GM18511 (cell line): ENCODE measurements around the gene PTPRT.

ENCODE experiments used
- ATAC-seq: cut with Tn5 transposase; IDR thresholded peaks from one replicate; pipeline ENCODE4 v1.9.1; 2021; ENCODE audit warnings: mild to moderate bottlenecking, moderate library complexity; ENCODE audit not compliant: unreplicated experiment

The PTPRT gene

DNA sequence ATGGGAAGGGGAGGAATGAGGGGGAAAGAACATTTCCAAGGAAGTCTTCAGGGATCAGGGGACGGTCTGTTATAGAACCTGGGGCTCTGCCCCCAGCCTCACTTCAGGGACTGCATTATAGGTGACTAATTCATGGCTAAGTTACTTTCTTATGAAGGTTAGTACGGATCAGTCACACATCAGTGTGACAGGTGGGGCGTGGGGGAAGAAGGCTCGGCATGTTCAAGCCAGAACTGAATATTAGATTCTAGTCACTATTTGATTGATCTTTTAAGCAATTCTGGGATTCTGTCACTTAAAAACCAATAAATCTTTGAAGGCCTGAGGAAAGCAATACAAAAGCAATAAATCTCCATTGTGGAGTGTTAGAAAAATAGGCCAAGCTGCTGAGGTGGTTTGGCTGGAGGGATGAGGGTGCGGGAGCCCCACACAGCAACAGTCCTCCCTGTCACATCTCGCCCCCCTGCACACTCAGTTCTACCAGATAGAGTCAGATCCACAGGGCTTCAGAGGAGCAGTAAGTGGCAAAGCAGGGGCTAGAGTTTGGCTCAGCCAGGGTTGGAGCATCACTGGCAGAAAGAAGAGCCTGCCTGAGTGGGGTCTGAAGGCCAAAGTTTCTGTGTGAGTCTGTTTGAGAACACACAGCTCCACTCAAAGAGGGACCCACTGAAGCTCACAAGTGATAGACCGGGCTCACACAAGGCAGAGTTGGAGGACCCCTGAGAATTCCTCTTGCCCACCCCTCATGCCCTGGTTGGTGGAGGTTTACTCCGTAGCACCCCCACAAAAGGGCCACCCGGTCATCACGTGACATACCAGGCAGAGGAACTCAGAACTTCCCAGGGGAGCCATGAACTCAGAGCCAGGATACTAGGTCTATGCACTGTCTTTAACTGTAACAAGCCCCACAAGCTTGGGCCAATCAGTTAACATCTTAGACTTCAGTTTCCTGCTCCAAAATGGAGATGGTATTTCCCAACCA is 843.2 kb downstream of the PTPRT start:
- ATAC-seq = no peak

- ATAC-seq = no peak
These were observed 848.1 kb downstream of the PTPRT start for GRCh38 chr20:42341654-42342053.

DNA sequence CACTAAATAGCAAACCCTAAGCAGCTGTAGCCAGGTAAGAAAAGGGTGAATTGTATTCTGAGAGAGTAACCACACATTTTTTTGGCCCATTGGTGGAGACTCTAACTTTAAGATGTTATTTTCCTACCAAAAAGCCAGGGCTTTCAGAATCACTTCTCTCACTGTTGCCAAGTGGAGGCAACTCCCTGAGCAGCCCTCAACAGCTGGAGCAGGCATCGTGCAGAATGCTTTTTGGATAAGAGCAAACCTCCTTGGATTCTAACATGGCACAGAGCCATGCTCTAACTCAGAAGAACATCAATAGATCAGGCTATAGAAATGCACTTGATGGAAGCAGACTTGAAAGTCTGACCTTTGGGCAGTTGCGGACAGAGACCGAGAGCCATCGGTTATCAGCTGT is 849.3 kb downstream of the PTPRT start:
- ATAC-seq = no peak

DNA sequence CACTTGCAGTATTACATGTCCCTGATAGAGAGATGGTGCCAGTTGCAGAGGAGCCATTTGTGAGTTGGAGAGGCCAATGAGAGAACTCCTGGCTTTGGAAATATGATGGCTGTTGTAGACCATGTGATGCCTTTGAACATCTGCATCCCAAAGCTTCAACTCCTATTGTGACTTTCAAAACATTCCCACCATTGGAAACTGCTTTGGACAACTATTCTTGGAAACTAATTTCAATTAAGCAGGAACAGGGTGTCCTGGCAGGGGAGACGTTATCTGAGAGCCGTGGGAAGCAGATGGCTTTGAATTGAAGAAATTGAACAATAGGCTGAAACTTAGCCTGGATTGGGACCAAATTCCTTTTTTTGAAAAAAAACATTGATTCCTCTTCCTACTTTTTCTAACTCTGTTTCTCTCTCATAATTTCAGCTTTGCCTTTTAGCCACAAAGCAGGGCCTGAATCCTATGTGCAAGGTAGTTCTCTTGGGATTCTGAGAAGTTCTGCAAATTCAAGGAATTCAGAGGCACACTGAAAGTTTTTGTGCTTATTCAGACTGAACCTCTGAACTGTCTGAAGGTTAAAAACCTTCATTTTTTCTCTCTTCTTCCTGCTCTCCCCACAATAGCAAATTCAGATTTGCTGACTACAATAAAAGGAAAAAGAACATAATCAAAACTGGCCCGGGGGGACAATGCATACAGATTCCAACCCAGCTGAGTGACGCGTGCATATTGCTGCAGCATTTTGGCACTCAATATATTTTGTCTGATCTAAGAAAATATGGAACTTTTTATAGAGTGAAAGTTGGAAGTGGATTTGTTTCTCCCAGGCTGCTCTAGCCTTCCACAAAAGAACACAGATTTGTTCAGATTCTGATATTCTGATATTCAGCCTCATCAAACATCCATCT is 851.2 kb downstream of the PTPRT start:
- no peak for ATAC-seq

DNA sequence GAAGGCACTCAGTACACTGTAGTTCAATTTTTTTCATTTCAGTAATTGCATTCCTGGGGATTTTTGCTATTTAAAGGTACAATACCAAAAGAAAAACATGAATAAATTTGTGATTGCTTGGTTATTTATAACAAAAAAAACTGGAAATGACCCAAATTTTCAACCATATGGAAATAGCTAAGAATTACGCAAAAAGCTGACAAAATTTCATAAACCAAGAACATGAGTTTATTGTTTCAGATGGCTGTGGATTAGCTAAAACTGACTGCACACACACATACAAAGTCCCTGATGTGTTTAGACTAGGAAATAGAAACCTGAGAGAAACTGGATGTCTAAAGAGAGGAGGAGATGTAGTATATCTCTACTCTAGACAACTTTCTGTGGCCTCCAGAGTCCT is 853.1 kb downstream of the PTPRT start:
- ATAC-seq = no peak

DNA sequence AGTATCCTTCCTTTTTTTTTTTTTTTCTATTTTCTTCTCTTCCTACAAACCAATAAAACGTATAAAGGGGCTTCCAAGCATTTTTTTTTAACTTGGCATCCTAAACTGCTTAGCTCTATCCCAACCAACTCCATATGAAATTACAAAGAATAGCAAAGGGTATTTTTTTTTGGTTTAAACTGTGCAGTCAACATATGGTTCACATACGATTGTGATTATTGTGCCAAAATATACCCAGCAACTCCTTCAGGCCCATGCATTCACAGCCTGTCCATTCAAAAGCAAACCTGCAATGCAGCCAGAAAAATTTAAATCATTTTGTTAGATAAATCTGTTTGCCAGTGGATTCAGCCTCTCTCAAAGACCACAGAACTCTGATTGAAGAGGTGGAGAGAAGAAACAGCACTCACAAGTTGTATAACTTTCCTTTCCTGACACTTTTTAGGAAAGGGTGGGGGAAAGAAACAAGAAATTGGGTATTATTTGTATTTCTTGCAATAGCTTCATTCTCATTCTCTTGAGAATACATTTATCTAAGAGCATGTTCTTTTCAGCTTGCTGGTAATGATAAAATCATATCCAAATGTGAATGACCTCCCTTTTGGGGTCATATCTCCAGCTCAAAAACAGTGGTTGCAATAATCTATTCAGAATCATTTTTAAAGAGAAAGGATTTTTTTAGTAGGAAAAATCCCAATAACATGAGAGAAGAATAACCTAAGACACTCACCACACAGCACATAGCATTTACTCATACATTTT is 870.3 kb downstream of the PTPRT start:
- no peak for ATAC-seq

DNA sequence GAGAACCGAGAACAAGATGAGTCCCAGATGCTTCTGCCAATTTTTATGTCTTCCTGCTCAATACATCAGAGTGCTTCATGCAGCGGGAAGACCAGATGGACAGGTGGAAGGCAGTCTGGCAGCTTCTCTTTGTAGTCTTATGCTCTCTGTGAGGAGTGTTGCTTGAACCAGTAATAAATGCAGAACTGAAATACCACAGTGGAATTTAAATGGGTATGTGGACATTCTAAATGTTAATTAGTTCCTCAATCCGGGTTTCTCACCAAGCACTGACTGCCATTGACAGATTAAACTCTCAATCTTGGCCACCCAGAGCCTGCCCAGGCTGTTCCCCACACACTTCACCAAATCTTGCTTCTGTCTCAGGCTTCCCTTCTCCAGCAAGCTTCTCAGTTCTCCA is 876.0 kb downstream of the PTPRT start:
- no peak for ATAC-seq

DNA sequence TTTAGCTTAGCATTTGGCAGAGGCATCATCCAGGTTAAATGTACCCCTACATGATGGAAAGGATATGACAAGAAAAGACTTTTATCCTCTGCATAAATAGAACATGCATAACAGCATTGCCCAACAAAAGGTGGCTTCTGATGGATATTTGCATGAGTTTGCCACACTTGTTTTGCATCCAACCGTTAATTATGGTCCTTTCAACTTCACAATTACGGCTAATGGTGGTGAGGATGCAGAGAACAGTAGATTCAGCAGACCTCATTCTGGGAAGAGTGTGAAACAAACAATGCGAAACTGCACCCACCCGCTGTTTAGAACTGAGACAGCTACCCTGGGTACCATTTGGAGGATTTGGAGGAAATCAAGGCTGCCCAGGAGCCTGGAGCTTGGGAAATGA is 880.7 kb downstream of the PTPRT start:
- no peak for ATAC-seq

DNA sequence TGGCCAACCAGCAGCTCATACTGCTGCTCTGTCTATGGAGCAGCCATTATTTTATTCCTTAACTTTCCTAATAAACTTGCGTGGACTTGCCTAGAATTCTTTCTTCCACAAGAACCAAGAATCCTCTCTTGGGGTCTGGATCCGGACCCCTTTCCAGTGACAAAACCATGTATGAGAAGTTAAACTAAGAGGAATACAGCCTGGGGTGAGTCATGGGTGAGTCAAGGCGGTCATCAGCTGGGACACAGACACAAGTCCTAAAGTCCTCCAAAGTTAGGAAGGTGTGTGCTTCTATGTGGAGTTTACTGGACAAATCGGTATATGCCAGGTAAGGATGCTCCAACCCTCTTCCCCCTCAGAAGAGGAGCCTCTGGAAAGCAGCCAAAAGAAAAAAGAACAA is 881.5 kb downstream of the PTPRT start:
- no peak for ATAC-seq

- ATAC-seq = no peak
These were observed 894.1 kb downstream of the PTPRT start for GRCh38 chr20:42295592-42295991.

- ATAC-seq = no peak
These were observed 894.7 kb downstream of the PTPRT start for GRCh38 chr20:42294976-42295375.

DNA sequence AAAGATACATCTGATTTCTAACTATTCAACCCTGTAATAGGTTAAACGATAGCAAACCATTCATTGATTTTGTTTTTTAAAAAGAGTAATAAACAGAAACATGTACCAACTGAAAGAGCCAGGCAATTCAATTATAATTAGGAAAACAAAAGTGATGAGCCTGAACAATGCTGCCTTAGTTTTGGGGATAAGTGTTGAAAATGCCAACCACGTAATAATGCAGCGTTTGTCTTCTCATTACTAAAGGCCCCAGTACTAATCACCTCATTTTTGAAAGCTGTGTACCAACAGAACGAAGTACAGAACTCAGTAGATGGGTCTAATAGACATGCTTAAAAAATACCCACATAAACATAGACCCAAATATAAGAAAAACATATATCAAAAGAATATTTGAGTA is 907.9 kb downstream of the PTPRT start:
- no peak for ATAC-seq

GRCh38 chr20:42276718-42277602 is 912.7 kb downstream of the PTPRT start:
- ATAC-seq = no peak

- no peak for ATAC-seq
These were observed 914.7 kb downstream of the PTPRT start for GRCh38 chr20:42274986-42275385.

DNA sequence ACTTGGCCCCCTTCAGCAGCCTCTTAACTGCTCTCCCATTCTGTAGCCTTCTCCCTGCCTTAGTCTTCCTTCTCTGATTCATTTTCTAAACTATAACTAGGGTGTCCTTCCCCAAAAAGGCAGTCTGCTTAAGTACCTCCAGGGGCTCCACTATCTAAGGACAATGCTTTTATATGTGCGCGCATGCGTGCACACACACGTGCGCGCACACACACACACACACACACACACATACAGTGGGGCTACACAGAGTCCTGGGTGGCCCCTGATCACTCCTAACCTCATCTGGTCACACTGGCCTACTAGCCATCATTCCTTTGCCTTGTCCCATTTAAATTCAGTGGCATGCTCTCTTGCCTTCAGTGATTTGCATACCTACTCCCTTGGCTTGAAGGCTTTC is 917.2 kb downstream of the PTPRT start:
- ATAC-seq = no peak

GRCh38 chr20:42270539-42270938 is 919.2 kb downstream of the PTPRT start:
- no peak for ATAC-seq

GRCh38 chr20:42267793-42268384 is 921.8 kb downstream of the PTPRT start:
- no peak for ATAC-seq

DNA sequence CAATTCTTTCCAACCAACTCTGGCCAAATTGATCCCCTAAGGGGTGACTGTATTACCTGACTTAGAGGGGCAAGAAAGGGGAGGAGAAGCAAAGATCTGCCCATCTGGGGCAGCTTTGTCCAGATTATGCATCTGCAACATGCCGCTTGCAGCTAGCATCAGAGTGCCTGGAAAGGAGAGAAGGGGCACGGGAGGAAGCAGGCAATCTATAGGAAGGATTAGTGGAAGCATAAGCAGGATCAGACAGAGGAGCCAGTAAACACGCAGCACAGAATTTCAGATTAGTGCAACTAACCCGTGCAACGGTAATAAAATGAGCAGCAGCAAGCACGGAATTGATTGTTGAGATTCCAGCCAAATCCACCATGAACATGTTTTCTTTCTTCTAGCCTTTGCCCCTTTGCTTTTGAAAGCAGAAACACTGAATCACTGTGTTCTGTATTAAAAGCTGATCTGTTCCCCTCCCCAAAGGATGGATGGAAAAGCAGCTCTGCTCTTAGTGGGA is 927.9 kb downstream of the PTPRT start:
- no peak for ATAC-seq

- ATAC-seq = no peak
These were observed 929.5 kb downstream of the PTPRT start for GRCh38 chr20:42260184-42260583.
